ENCODE data around the gene RAP1GAP.

DNA sequence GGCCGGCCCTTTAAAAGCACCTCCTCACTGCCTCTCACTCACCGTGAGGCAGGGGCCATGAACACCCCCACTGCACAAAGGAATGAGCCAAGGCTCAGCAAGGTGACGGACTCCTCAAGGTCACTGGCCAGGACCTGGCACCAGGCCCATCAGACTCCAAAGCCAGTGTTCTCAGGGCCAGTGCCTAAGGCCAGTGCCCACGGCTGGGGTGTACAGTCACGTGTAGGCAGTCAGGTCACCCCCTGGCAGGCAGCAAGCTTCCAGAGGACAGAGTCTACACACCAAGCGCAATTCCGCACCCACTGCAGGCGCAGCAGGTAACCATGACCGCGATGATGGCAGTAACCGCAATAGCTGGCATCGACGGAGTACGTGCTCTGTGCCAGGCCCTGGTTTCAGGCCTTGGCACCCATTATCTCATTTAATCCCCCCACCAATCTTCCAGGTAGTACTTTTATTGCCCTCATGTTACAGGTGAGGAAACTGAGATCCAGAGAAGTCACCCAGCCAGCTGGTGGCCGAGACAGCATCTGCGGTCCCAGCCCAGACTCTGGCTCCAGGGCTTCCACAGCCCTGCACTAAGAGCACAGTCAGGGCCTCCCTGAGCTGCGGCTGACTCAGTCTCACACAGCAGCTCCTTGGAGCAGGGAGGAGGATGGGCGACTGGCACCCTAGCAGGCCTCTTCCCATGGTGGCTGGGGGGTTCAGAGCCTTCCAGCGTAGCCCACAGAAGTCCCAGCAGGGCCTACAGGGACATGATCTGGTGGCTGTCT is 27.0 kb downstream of the RAP1GAP start:
- TF ChIP-seq EZH2 (IDR thresholded peaks at IDR 0.05; ENCODE audit: insufficient read depth, poor library complexity, severe bottlenecking) (no peak), EZH2phosphoT487 (IDR thresholded peaks at IDR 0.05; ENCODE audit: insufficient read depth, low read depth) (no peak)
